ENCODE measurements around the gene CACNA2D1.

Gene CACNA2D1

GRCh38 chr7:82410461-82410860 is 33.1 kb downstream of the CACNA2D1 start:
- Histone ChIP-seq H3K27me3 (ENCODE audit: low read depth, low read length) (no peaks in the 10 kb centered on the region), H3K36me3 (ENCODE audit: control insufficient read depth in 1 of 2, insufficient read depth in 2 of 2, low read length in 2 of 2) (no peaks in the 10 kb centered on the region), H3K4me3 (ENCODE audit: low read depth in 1 of 2, low read length in 2 of 2) (no peak overlapping the region), H3K9me3 (ENCODE audit: control insufficient read depth in 1 of 2, low read length in 2 of 2) (no peaks in the 10 kb centered on the region), H3K27ac (ENCODE audit: low read length) (peak overlapping the region; percentile 70), H3K4me1 (ENCODE audit: control insufficient read depth in 1 of 2, insufficient read depth in 2 of 2, low read length in 2 of 2) (peaks cover 0 to 5% of the 10 kb centered on the region in 2 donors)

GRCh38 chr7:82406937-82407336 is 36.6 kb downstream of the CACNA2D1 start:
- Histone ChIP-seq H3K4me1 (ENCODE audit: control insufficient read depth in 1 of 2, insufficient read depth in 2 of 2, low read length in 2 of 2) (no peaks in the 10 kb centered on the region), H3K36me3 (ENCODE audit: control insufficient read depth in 1 of 2, insufficient read depth in 2 of 2, low read length in 2 of 2) (no peaks in the 10 kb centered on the region), H3K27ac (ENCODE audit: low read length) (no peak overlapping the region), H3K27me3 (ENCODE audit: low read depth, low read length) (no peaks in the 10 kb centered on the region), H3K4me3 (ENCODE audit: low read depth in 1 of 2, low read length in 2 of 2) (no peak overlapping the region), H3K9me3 (ENCODE audit: control insufficient read depth in 1 of 2, low read length in 2 of 2) (no peaks in the 10 kb centered on the region)

GRCh38 chr7:82405301-82405700 is 38.3 kb downstream of the CACNA2D1 start:
- Histone ChIP-seq H3K4me1 (ENCODE audit: control insufficient read depth in 1 of 2, insufficient read depth in 2 of 2, low read length in 2 of 2) (no peaks in the 10 kb centered on the region), H3K36me3 (ENCODE audit: control insufficient read depth in 1 of 2, insufficient read depth in 2 of 2, low read length in 2 of 2) (no peaks in the 10 kb centered on the region), H3K4me3 (ENCODE audit: low read depth in 1 of 2, low read length in 2 of 2) (no peak overlapping the region), H3K27ac (ENCODE audit: low read length) (no peak overlapping the region), H3K9me3 (ENCODE audit: control insufficient read depth in 1 of 2, low read length in 2 of 2) (no peaks in the 10 kb centered on the region), H3K27me3 (ENCODE audit: low read depth, low read length) (no peaks in the 10 kb centered on the region)

GRCh38 chr7:82404652-82405051 is 38.9 kb downstream of the CACNA2D1 start:
- H3K4me1 ChIP-seq (ENCODE audit: control insufficient read depth in 1 of 2, insufficient read depth in 2 of 2, low read length in 2 of 2), result no peaks in the 10 kb centered on the region
- H3K4me3 ChIP-seq (ENCODE audit: low read depth in 1 of 2, low read length in 2 of 2), result no peak overlapping the region
- no peaks in the 10 kb centered on the region for H3K9me3 ChIP-seq (ENCODE audit: control insufficient read depth in 1 of 2, low read length in 2 of 2)
- no peak overlapping the region for H3K27ac ChIP-seq (ENCODE audit: low read length)
- no peaks in the 10 kb centered on the region for H3K36me3 ChIP-seq (ENCODE audit: control insufficient read depth in 1 of 2, insufficient read depth in 2 of 2, low read length in 2 of 2)
- H3K27me3 ChIP-seq (ENCODE audit: low read depth, low read length), result no peaks in the 10 kb centered on the region

- H3K27ac ChIP-seq (ENCODE audit: low read length), result no peak overlapping the region
- no peaks in the 10 kb centered on the region for H3K36me3 ChIP-seq (ENCODE audit: control insufficient read depth in 1 of 2, insufficient read depth in 2 of 2, low read length in 2 of 2)
These were observed 39.5 kb downstream of the CACNA2D1 start for GRCh38 chr7:82404094-82404493.

GRCh38 chr7:82397879-82398524 is 45.6 kb downstream of the CACNA2D1 start:
- Histone ChIP-seq H3K4me1 (ENCODE audit: control insufficient read depth in 1 of 2, insufficient read depth in 2 of 2, low read length in 2 of 2) (no peaks in the 10 kb centered on the region), H3K27me3 (ENCODE audit: low read depth, low read length) (no peaks in the 10 kb centered on the region), H3K27ac (ENCODE audit: low read length) (no peak overlapping the region), H3K4me3 (ENCODE audit: low read depth in 1 of 2, low read length in 2 of 2) (no peak overlapping the region), H3K9me3 (ENCODE audit: control insufficient read depth in 1 of 2, low read length in 2 of 2) (no peaks in the 10 kb centered on the region), H3K36me3 (ENCODE audit: control insufficient read depth in 1 of 2, insufficient read depth in 2 of 2, low read length in 2 of 2) (no peaks in the 10 kb centered on the region)

More at GRCh38 chr7:82404094-82404493, 39.5 kb downstream of the CACNA2D1 start:
- Histone ChIP-seq H3K4me1 (ENCODE audit: control insufficient read depth in 1 of 2, insufficient read depth in 2 of 2, low read length in 2 of 2) (no peaks in the 10 kb centered on the region), H3K27me3 (ENCODE audit: low read depth, low read length) (no peaks in the 10 kb centered on the region), H3K4me3 (ENCODE audit: low read depth in 1 of 2, low read length in 2 of 2) (no peak overlapping the region), H3K9me3 (ENCODE audit: control insufficient read depth in 1 of 2, low read length in 2 of 2) (no peaks in the 10 kb centered on the region)

- H3K27ac ChIP-seq (ENCODE audit: low read length), result no peak overlapping the region
- no peaks in the 10 kb centered on the region for H3K36me3 ChIP-seq (ENCODE audit: control insufficient read depth in 1 of 2, insufficient read depth in 2 of 2, low read length in 2 of 2)
- no peak overlapping the region for H3K4me3 ChIP-seq (ENCODE audit: low read depth in 1 of 2, low read length in 2 of 2)
- H3K4me1 ChIP-seq (ENCODE audit: control insufficient read depth in 1 of 2, insufficient read depth in 2 of 2, low read length in 2 of 2), result no peaks in the 10 kb centered on the region
- no peaks in the 10 kb centered on the region for H3K27me3 ChIP-seq (ENCODE audit: low read depth, low read length)
- H3K9me3 ChIP-seq (ENCODE audit: control insufficient read depth in 1 of 2, low read length in 2 of 2), result no peaks in the 10 kb centered on the region
These were observed 47.2 kb downstream of the CACNA2D1 start for GRCh38 chr7:82396343-82396742.

GRCh38 chr7:82395147-82395546 is 48.4 kb downstream of the CACNA2D1 start:
- no peaks in the 10 kb centered on the region for H3K4me1 ChIP-seq (ENCODE audit: control insufficient read depth in 1 of 2, insufficient read depth in 2 of 2, low read length in 2 of 2)
- no peaks in the 10 kb centered on the region for H3K27me3 ChIP-seq (ENCODE audit: low read depth, low read length)
- no peaks in the 10 kb centered on the region for H3K9me3 ChIP-seq (ENCODE audit: control insufficient read depth in 1 of 2, low read length in 2 of 2)
- H3K36me3 ChIP-seq (ENCODE audit: control insufficient read depth in 1 of 2, insufficient read depth in 2 of 2, low read length in 2 of 2), result no peaks in the 10 kb centered on the region
- no peak overlapping the region for H3K4me3 ChIP-seq (ENCODE audit: low read depth in 1 of 2, low read length in 2 of 2)
- no peak overlapping the region for H3K27ac ChIP-seq (ENCODE audit: low read length)

GRCh38 chr7:82393840-82394220 is 49.7 kb downstream of the CACNA2D1 start:
- Histone ChIP-seq H3K4me1 (ENCODE audit: control insufficient read depth in 1 of 2, insufficient read depth in 2 of 2, low read length in 2 of 2) (no peaks in the 10 kb centered on the region), H3K4me3 (ENCODE audit: low read depth in 1 of 2, low read length in 2 of 2) (no peak overlapping the region), H3K27ac (ENCODE audit: low read length) (no peak overlapping the region)

GRCh38 chr7:82393076-82393839 is 50.3 kb downstream of the CACNA2D1 start:
- Histone ChIP-seq H3K9me3 (ENCODE audit: control insufficient read depth in 1 of 2, low read length in 2 of 2) (no peaks in the 10 kb centered on the region), H3K36me3 (ENCODE audit: control insufficient read depth in 1 of 2, insufficient read depth in 2 of 2, low read length in 2 of 2) (no peaks in the 10 kb centered on the region), H3K4me1 (ENCODE audit: control insufficient read depth in 1 of 2, insufficient read depth in 2 of 2, low read length in 2 of 2) (no peaks in the 10 kb centered on the region), H3K27me3 (ENCODE audit: low read depth, low read length) (no peaks in the 10 kb centered on the region), H3K4me3 (ENCODE audit: low read depth in 1 of 2, low read length in 2 of 2) (no peak overlapping the region), H3K27ac (ENCODE audit: low read length) (no peak overlapping the region)

More at GRCh38 chr7:82393840-82394220, 49.7 kb downstream of the CACNA2D1 start:
- Histone ChIP-seq H3K36me3 (ENCODE audit: control insufficient read depth in 1 of 2, insufficient read depth in 2 of 2, low read length in 2 of 2) (no peaks in the 10 kb centered on the region), H3K27me3 (ENCODE audit: low read depth, low read length) (no peaks in the 10 kb centered on the region), H3K9me3 (ENCODE audit: control insufficient read depth in 1 of 2, low read length in 2 of 2) (no peaks in the 10 kb centered on the region)

- H3K4me3 ChIP-seq (ENCODE audit: low read depth in 1 of 2, low read length in 2 of 2), result no peak overlapping the region
- H3K9me3 ChIP-seq (ENCODE audit: control insufficient read depth in 1 of 2, low read length in 2 of 2), result no peaks in the 10 kb centered on the region
- no peaks in the 10 kb centered on the region for H3K27me3 ChIP-seq (ENCODE audit: low read depth, low read length)
- H3K27ac ChIP-seq (ENCODE audit: low read length), result no peak overlapping the region
- no peaks in the 10 kb centered on the region for H3K4me1 ChIP-seq (ENCODE audit: control insufficient read depth in 1 of 2, insufficient read depth in 2 of 2, low read length in 2 of 2)
- H3K36me3 ChIP-seq (ENCODE audit: control insufficient read depth in 1 of 2, insufficient read depth in 2 of 2, low read length in 2 of 2), result no peaks in the 10 kb centered on the region
These were observed 52.6 kb downstream of the CACNA2D1 start for GRCh38 chr7:82390936-82391335.
